OCI-LY3 (cell line): Measurements from ENCODE around the gene CD2AP.

Experiments used
- H2AFZ ChIP-seq: fragments of 200-600, 300-600 bp; shearing (Covaris generic); 2 replicates; pipeline ENCODE4 v1.6.0; 2014; ENCODE audit warnings: antibody characterized with exemption, low read depth, low read length
- H3K27ac ChIP-seq: fragments of 200-600, 300-600 bp; sonication (generic); 2 replicates; pipeline ENCODE4 v1.5.1; 2014; ENCODE audit warnings: mild to moderate bottlenecking, low read length, moderate library complexity, mixed read lengths
- H3K27me3 ChIP-seq: fragments of 200-600, 300-600 bp; sonication (generic); 2 replicates; pipeline ENCODE4 v1.6.1; 2014; ENCODE audit warnings: low read depth, low read length, mixed read lengths
- H3K36me3 ChIP-seq: fragments of 200-600, 300-600 bp; sonication (generic); replicated peaks from 2 replicates; pipeline ENCODE3; 2014; ENCODE audit warnings: low read depth, low read length, mixed read lengths
- H3K4me1 ChIP-seq: fragments of 300-600, 200-600 bp; sonication (generic); 2 replicates; pipeline ENCODE4 v1.6.1; 2014; ENCODE audit warnings: low read length, mixed read lengths
- H3K4me2 ChIP-seq: fragments of 200-600, 300-600 bp; sonication (generic); 2 replicates; pipeline ENCODE4 v1.6.1; 2014; ENCODE audit warnings: low read length, mixed read lengths
- H3K4me3 ChIP-seq: fragments of 300-600, 200-600 bp; sonication (generic); 2 replicates; pipeline ENCODE4 v1.5.1; 2014; ENCODE audit warnings: antibody characterized with exemption, mild to moderate bottlenecking, low read length, moderate library complexity
- H3K79me2 ChIP-seq: fragments of 300-600, 200-600 bp; shearing (Covaris generic); 2 replicates; pipeline ENCODE4 v1.6.1; 2014; ENCODE audit warnings: mild to moderate bottlenecking, low read length, mixed read lengths
- H3K9ac ChIP-seq: fragments of 300-600, 200-600 bp; shearing (Covaris generic); 2 replicates; pipeline ENCODE4 v1.6.0; 2014; ENCODE audit warnings: mild to moderate bottlenecking, low read length, moderate library complexity
- H3K9me3 ChIP-seq: fragments of 200-600, 300-600 bp; shearing (Covaris generic); 2 replicates; pipeline ENCODE4 v1.6.1; 2014; ENCODE audit warnings: low read length, mixed read lengths; ENCODE audit not compliant: insufficient read depth
- H4K20me1 ChIP-seq: fragments of 200-600, 300-600 bp; sonication (generic); 2 replicates; pipeline ENCODE4 v1.6.1; 2016; ENCODE audit warnings: low read length, mixed read lengths; ENCODE audit not compliant: insufficient read depth
- CTCF ChIP-seq: fragments of 200-600, 300-600 bp; sonication (generic); IDR thresholded peaks from 2 replicates; pipeline ENCODE4 v1.5.1; 2014; ENCODE audit warnings: antibody characterized with exemption, low read length, low read depth
- EZH2phosphoT487 ChIP-seq: fragments of 200-600 bp; shearing (Covaris generic); IDR thresholded peaks from 2 replicates; pipeline ENCODE4 v1.6.1; 2018; ENCODE audit warnings: antibody characterized with exemption, mixed run types, low read depth

The CD2AP gene

DNA sequence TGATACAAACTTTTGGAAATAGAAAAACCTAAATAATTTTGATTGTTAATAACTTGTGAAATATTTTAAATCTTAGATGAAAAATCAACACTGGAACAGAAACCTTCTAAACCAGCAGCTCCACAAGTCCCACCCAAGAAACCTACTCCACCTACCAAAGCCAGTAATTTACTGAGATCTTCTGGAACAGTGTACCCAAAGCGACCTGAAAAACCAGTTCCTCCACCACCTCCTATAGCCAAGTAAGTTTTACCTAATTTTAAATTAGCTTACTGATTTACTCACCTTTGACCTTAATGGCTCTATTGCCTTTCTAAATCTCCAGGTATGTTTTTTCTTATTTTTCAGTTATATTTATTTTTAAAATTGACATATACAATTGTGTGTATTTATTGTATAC is 118.2 kb downstream of the CD2AP start:
- TF ChIP-seq EZH2phosphoT487, result no peak
- TF ChIP-seq CTCF, result no peak
- no peak overlapping the region for H2AFZ ChIP-seq
- no peaks in the 10 kb centered on the region for H3K27me3 ChIP-seq
- H3K4me3 ChIP-seq, result no peak overlapping the region
- H3K36me3 ChIP-seq, result peaks cover 48% of the 10 kb centered on the region
- 0 out of 2 replicates have a peak, but pooled peaks cover 7% of the 10 kb centered on the region for H3K4me1 ChIP-seq
- H4K20me1 ChIP-seq, result no peaks in the 10 kb centered on the region
- no peaks in the 10 kb centered on the region for H3K79me2 ChIP-seq
- no peak overlapping the region for H3K9ac ChIP-seq
- H3K9me3 ChIP-seq, result no peaks in the 10 kb centered on the region
- no peak overlapping the region for H3K27ac ChIP-seq
- H3K4me2 ChIP-seq, result no peak overlapping the region

DNA sequence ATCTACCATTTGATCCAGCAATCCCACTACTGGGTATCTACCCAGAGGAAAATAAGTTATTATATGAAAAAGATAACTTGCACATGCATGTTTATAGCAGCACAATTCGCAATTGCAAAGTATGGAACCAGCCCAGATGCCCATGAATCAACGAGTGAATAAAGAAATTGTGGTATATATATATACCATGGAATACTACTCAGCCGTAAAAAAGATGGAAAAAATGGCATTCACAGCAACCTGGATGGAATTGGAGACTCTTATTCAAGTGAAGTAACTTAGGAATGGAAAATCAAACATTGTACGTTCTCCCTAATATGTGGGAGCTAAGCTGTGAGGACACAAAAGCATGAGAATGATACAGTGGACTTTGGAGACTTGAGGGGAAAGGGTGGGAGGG is 120.8 kb downstream of the CD2AP start:
- Histone ChIP-seq H3K4me3 (no peak overlapping the region), H2AFZ (no peak overlapping the region), H4K20me1 (no peaks in the 10 kb centered on the region), H3K27ac (no peak overlapping the region), H3K79me2 (no peaks in the 10 kb centered on the region), H3K36me3 (peaks cover 35% of the 10 kb centered on the region), H3K4me2 (no peak overlapping the region), H3K9ac (no peak overlapping the region), H3K27me3 (no peaks in the 10 kb centered on the region), H3K4me1 (0 out of 2 replicates have a peak, but pooled peaks cover 7% of the 10 kb centered on the region), H3K9me3 (no peaks in the 10 kb centered on the region)
- TF ChIP-seq EZH2phosphoT487, result no peak
- TF ChIP-seq CTCF, result no peak

DNA sequence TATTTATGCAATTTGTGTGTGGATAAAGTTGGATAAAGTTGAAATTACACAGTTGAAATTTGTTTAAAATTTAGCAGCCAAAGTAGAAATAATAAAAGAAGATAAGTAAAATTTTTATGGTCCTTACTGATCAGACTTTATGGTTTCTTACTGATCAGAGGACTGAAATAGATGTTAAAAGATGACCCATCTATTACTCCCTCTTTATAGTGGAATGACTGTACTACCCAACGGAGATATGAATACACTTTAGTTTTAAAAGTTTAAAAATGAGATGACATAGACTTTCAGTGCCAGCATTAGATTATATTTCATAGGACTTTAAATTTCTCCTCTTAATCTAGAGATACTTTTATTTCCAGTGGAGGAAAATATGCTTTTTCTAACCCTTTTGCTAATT is 121.9 kb downstream of the CD2AP start:
- H2AFZ ChIP-seq, result no peak overlapping the region
- H3K79me2 ChIP-seq, result no peaks in the 10 kb centered on the region
- no peaks in the 10 kb centered on the region for H3K9me3 ChIP-seq
- H3K36me3 ChIP-seq, result peaks cover 35% of the 10 kb centered on the region
- no peaks in the 10 kb centered on the region for H3K27me3 ChIP-seq
- H3K4me3 ChIP-seq, result no peak overlapping the region
- no peak overlapping the region for H3K4me2 ChIP-seq
- H4K20me1 ChIP-seq, result no peaks in the 10 kb centered on the region
- no peak overlapping the region for H3K27ac ChIP-seq
- no peak overlapping the region for H3K9ac ChIP-seq
- H3K4me1 ChIP-seq, result 0 out of 2 replicates have a peak, but pooled peaks cover 7% of the 10 kb centered on the region
- no peak for TF ChIP-seq EZH2phosphoT487
- no peak for TF ChIP-seq CTCF

DNA sequence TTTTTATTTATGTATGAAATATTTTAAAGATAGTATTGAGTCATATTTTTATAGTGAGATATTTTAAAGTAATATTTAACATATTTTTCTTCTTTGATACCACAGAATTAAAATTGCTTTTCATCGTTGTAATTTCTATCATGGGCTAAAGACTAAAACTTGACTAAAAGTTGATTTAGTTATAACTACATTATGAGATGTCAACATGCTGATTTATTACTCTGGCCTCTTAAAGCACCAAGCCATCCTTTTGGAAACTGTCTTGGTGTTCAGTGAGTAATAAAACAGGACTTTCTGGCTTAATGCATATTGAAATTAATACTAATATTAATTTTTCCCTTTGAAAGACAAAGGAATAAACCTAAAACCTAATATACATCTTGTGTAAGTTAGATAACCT is 125.6 kb downstream of the CD2AP start:
- no peaks in the 10 kb centered on the region for H3K27me3 ChIP-seq
- H3K79me2 ChIP-seq, result no peaks in the 10 kb centered on the region
- H3K9ac ChIP-seq, result no peak overlapping the region
- no peak overlapping the region for H3K27ac ChIP-seq
- H3K4me3 ChIP-seq, result no peak overlapping the region
- H3K4me2 ChIP-seq, result no peak overlapping the region
- H3K4me1 ChIP-seq, result peaks cover 13% of the 10 kb centered on the region
- H3K9me3 ChIP-seq, result no peaks in the 10 kb centered on the region
- no peak overlapping the region for H2AFZ ChIP-seq
- TF ChIP-seq EZH2phosphoT487, result no peak
- H3K36me3 ChIP-seq, result peaks cover 31% of the 10 kb centered on the region
- no peaks in the 10 kb centered on the region for H4K20me1 ChIP-seq

- no peak overlapping the region for H3K4me3 ChIP-seq
- peaks cover 13% of the 10 kb centered on the region for H3K4me1 ChIP-seq
- peaks cover 37% of the 10 kb centered on the region for H3K36me3 ChIP-seq
- H3K4me2 ChIP-seq, result no peak overlapping the region
- no peaks in the 10 kb centered on the region for H3K79me2 ChIP-seq
- no peaks in the 10 kb centered on the region for H3K27me3 ChIP-seq
- H2AFZ ChIP-seq, result no peak overlapping the region
- no peaks in the 10 kb centered on the region for H4K20me1 ChIP-seq
- no peaks in the 10 kb centered on the region for H3K9me3 ChIP-seq
- H3K9ac ChIP-seq, result no peak overlapping the region
- TF ChIP-seq EZH2phosphoT487 (no peak), CTCF (no peak)
- no peak overlapping the region for H3K27ac ChIP-seq
Measured at GRCh38 chr6:47603995-47604394, 126.4 kb downstream of the CD2AP start.
